Sigmoid colon (tissue), 4 donors: Measurements from ENCODE around the gene SLIT3.

ENCODE experiments used
- POLR2A ChIP-seq, 2 donors: fragments of 450-650 bp; IDR thresholded peaks; one replicate each; pipeline ENCODE4 v1.6.1; 2016; ENCODE audit warnings: antibody characterized with exemption in 2 of 2, mild to moderate bottlenecking in 2 of 2, moderate library complexity in 2 of 2
- POLR2AphosphoS5 ChIP-seq, 4 donors: sonication (generic); formaldehyde crosslinking; IDR thresholded peaks; one replicate each; pipeline ENCODE4 v1.6.1; 2017; ENCODE audit warnings: antibody characterized with exemption in 4 of 4
- TF ChIP-seq, protein P1 (sequence below), 4 experiments: fragments of 450-650 bp in 3 of 4; fragments of 200-600 bp in 1 of 4; IDR thresholded peaks; one replicate each; pipeline ENCODE4 v1.5.1; 2016 to 2019; ENCODE audit warnings: antibody characterized with exemption in 4 of 4, mild to moderate bottlenecking in 3 of 4, moderate library complexity in 2 of 4

DNA sequence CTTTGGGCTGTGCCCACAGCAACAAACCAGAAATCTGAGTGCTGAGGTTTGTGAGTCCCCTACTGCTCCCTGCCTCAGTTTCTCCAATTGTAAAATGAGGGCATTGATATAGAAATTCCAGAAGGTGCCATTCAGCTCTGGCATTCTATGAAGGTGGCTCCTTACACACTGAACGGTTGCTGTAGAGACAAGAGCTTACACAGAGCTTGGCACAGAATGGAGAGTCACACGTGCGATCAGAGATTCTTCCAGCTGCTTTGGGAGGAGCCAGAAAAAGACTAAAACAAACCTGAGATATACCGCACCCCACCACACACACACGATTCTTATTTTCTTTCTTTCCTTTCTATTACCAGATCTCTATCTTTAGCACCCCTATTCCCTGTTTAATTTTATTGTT lies 122.7 kb downstream of the SLIT3 start:
- TF ChIP-seq, protein P1, sequence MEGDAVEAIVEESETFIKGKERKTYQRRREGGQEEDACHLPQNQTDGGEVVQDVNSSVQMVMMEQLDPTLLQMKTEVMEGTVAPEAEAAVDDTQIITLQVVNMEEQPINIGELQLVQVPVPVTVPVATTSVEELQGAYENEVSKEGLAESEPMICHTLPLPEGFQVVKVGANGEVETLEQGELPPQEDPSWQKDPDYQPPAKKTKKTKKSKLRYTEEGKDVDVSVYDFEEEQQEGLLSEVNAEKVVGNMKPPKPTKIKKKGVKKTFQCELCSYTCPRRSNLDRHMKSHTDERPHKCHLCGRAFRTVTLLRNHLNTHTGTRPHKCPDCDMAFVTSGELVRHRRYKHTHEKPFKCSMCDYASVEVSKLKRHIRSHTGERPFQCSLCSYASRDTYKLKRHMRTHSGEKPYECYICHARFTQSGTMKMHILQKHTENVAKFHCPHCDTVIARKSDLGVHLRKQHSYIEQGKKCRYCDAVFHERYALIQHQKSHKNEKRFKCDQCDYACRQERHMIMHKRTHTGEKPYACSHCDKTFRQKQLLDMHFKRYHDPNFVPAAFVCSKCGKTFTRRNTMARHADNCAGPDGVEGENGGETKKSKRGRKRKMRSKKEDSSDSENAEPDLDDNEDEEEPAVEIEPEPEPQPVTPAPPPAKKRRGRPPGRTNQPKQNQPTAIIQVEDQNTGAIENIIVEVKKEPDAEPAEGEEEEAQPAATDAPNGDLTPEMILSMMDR (IDR thresholded peaks at IDR 0.05): no peak
- TF ChIP-seq POLR2A (IDR thresholded peaks at IDR 0.05) (no peak), POLR2AphosphoS5 (IDR thresholded peaks at IDR 0.05) (no peak)
